HepG2 (cell line): ENCODE results near the gene ATP5F1C. TPM values are rescaled to one million over a fixed set of nuclear protein-coding genes. Genes with fewer than 3 reads are reported as not detected.

ENCODE experiments used
- EP300 ChIP-seq, 3 experiments: sonication (generic) in 1 of 3; formaldehyde crosslinking in 1 of 3; IDR thresholded peaks; 2 replicates each; pipeline versions ENCODE4 v1.5.1 to v1.6.1; 2011 to 2020; ENCODE audit warnings: low read depth in 2 of 3, low read length in 2 of 3, borderline replicate concordance in 1 of 3, improper control_type of control experiment in 1 of 3, mild to moderate bottlenecking in 1 of 3, missing genetic modification reagents in 1 of 3, moderate library complexity in 1 of 3
- GZF1 ChIP-seq: sonication (generic); formaldehyde crosslinking; IDR thresholded peaks from 2 replicates; pipeline ENCODE4 v1.5.1; 2020; ENCODE audit warnings: mild to moderate bottlenecking, missing genetic modification reagents
- HOXA9 ChIP-seq: sonication (generic); formaldehyde crosslinking; IDR thresholded peaks from 2 replicates; pipeline ENCODE4 v1.8.1; 2022; ENCODE audit warnings: missing genetic modification reagents, mild to moderate bottlenecking, moderate library complexity, borderline replicate concordance
- RBM39 ChIP-seq: fragments of 200-400 bp; formaldehyde crosslinking; IDR thresholded peaks from one replicate; pipeline ENCODE4 v1.6.1; 2018; ENCODE audit warnings: antibody characterized with exemption, mild to moderate bottlenecking, low read depth, low read length; ENCODE audit not compliant: poor library complexity, severe bottlenecking
- polyA plus RNA-seq, 8 experiments: library from polyadenylated mRNA; depleted of rRNA in 3 of 8; stranded (reverse) in 7 of 8; unstranded in 1 of 8; fragments of >200 nt; fragmentation: Illumina TruSeq in 4 of 8; extraction: Trizol in 4 of 8; gene quantifications; 2 replicates each; pipeline versions ENCODE4 v1.2.1 to v1.2.3, GENCODE V29; 2011 to 2016; ENCODE audit warnings: low read depth in 4 of 8, missing spikeins in 1 of 8, mixed read lengths in 1 of 8; ENCODE audit not compliant: insufficient read depth in 1 of 8
- total RNA-seq, 5 experiments: library from RNA; depleted of rRNA; stranded (reverse); fragments of >200 nt; fragmentation: Illumina TruSeq; extraction: Trizol; gene quantifications; 2 replicates each; pipeline ENCODE4 v1.2.3, GENCODE V29; 2016; ENCODE audit warnings: low read depth in 1 of 5
- TF ChIP-seq, protein P1 (sequence below): sonication (generic); formaldehyde crosslinking; IDR thresholded peaks from 2 replicates; pipeline ENCODE4 v1.4.0; 2020; ENCODE audit warnings: mild to moderate bottlenecking, missing genetic modification reagents
- TF ChIP-seq, protein P2 (sequence below): sonication (generic); formaldehyde crosslinking; conservative IDR thresholded peaks from 2 replicates; pipeline ENCODE4 v1.4.0; 2020; ENCODE audit warnings: missing genetic modification reagents

Gene ATP5F1C
- total and polyA plus RNA-seq, 2 of the 13 experiments (the other 11 are each of a cell fraction or from before 2014, with no cell fraction given), result 407 to 416 TPM

DNA sequence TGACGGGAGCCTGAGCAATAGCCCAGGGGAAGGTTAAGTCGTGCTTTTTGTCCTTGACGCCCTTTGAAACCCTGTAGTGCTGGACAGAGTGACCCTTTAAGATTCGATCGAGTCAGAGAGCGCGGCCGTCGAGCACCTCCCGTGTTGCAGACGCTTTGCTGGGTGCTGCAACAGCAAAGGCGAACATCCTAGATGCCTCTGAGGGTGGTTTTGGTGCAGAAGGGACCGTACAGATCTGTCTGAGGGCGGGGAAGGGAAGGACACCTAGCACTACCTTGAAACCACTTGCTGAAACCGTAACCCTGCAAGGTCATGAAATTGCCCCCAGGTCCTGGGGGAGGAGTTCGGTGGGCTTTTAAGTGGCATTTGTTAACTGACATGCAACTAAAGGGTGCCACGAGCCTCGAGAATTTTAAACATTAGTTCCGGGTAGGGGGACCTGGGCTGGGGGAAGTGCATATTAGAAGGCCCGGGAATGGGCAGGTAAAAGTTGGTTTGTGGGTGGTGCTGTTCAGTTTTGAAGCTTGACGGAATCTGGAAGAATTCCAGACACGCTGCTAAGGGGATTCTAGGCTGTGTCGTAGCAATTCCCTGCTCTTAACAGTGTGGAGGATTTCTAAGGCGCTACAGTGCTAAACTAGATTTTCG, 786 bp downstream of the ATP5F1C start (continued):
- TF ChIP-seq, protein P1, sequence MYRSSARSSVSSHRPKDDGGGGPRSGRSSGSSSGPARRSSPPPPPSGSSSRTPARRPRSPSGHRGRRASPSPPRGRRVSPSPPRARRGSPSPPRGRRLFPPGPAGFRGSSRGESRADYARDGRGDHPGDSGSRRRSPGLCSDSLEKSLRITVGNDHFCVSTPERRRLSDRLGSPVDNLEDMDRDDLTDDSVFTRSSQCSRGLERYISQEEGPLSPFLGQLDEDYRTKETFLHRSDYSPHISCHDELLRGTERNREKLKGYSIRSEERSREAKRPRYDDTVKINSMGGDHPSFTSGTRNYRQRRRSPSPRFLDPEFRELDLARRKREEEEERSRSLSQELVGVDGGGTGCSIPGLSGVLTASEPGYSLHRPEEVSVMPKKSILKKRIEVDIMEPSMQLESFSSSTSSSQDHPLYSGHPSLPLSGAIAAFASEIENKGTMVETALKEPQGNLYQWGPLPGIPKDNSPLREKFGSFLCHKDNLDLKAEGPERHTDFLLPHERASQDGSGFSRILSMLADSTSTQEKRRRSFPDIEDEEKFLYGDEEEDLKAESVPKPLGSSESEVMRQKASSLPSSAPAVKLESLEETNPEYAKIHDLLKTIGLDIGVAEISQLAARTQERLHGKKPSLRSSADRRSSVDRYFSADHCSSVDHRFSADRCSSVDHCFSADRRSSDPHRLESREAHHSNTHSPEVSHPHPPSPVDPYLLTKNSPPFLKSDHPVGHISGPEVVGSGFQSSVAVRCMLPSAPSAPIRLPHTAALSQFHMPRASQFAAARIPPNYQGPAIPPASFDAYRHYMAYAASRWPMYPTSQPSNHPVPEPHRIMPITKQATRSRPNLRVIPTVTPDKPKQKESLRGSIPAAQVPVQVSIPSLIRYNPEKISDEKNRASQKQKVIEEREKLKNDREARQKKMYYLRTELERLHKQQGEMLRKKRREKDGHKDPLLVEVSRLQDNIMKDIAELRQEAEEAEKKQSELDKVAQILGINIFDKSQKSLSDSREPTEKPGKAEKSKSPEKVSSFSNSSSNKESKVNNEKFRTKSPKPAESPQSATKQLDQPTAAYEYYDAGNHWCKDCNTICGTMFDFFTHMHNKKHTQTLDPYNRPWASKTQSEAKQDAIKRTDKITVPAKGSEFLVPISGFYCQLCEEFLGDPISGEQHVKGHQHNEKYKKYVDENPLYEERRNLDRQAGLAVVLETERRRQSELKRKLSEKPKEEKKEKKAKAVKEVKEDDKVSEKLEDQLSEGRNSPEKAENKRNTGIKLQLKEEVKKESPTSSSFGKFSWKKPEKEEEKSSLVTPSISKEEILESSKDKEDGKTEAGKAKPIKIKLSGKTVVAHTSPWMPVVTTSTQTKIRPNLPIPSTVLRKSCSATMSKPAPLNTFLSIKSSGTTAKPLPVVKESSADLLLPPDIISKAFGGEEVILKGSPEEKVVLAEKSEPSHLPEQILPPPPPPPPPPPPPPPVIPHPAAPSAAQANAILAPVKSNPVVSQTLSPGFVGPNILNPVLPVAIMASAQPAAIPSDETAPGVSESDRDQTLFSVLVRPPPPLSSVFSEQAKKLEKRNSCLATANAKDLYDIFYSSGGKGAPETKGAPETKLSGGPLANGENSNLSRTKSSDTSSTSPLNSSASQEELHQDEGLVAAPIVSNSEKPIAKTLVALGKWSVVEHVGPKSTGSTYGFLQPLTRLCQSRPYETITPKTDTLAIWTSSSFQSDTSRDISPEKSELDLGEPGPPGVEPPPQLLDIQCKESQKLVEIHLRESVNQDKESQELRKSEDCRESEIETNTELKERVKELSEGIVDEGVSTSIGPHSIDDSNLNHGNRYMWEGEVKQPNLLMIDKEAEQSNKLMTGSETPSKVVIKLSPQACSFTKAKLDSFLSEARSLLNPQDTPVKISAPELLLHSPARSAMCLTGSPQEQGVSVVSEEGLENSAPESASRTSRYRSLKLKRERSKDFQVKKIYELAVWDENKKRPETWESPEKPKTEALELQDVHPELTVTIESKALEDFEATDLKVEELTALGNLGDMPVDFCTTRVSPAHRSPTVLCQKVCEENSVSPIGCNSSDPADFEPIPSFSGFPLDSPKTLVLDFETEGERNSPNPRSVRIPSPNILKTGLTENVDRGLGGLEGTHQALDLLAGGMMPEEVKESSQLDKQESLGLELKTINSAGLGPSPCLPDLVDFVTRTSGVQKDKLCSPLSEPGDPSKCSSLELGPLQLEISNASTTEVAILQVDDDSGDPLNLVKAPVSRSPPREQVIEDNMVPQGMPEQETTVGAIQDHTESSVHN (CRISPR knock-in tag), result no peak
- TF ChIP-seq, protein P2, sequence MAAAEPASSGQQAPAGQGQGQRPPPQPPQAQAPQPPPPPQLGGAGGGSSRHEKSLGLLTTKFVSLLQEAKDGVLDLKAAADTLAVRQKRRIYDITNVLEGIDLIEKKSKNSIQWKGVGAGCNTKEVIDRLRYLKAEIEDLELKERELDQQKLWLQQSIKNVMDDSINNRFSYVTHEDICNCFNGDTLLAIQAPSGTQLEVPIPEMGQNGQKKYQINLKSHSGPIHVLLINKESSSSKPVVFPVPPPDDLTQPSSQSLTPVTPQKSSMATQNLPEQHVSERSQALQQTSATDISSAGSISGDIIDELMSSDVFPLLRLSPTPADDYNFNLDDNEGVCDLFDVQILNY (CRISPR knock-in tag), result no peak
- TF ChIP-seq HOXA9 (CRISPR knock-in tag) (0 out of 2 replicates have a peak, but pooled peaks have one; percentile 46), GZF1 (no peak), RBM39 (no peak), EP300 (IDR thresholded peaks at IDR 0.05; ENCODE audit: low read depth in 2 of 2, low read length in 2 of 2) (no peak), EP300 (CRISPR knock-in tag; IDR thresholded peaks at IDR 0.05; ENCODE audit: borderline replicate concordance) (no peak)
- TF ChIP-seq, all 625 proteins: peak for 23
